HepG2 (cell line): ENCODE data around the gene DNAJB12. TPM values are rescaled to one million over a fixed set of nuclear protein-coding genes. Genes with fewer than 3 reads are reported as not detected.

Source experiments
- ADNP ChIP-seq: sonication (generic); formaldehyde crosslinking; IDR thresholded peaks from 2 replicates; pipeline ENCODE4 v1.4.0; 2020; ENCODE audit warnings: missing genetic modification reagents
- BRCA1 ChIP-seq: sonication (generic); formaldehyde crosslinking; IDR thresholded peaks from 2 replicates; pipeline ENCODE4 v1.4.0; 2020; ENCODE audit warnings: missing genetic modification reagents
- FOSL1 ChIP-seq: sonication (generic); formaldehyde crosslinking; IDR thresholded peaks from 2 replicates; pipeline ENCODE4 v1.9.0; 2021; ENCODE audit warnings: missing genetic modification reagents, borderline replicate concordance
- FOXM1 ChIP-seq: sonication (generic); formaldehyde crosslinking; IDR thresholded peaks from 2 replicates; pipeline ENCODE4 v1.5.0; 2020; ENCODE audit warnings: missing genetic modification reagents
- GATA4 ChIP-seq: sonication (generic); IDR thresholded peaks from 2 replicates; pipeline ENCODE4 v1.6.1; 2016; ENCODE audit warnings: antibody characterized with exemption, low read depth, borderline replicate concordance
- GATAD2A ChIP-seq: IDR thresholded peaks from 2 replicates; pipeline ENCODE4 v1.6.1; 2016
- HINFP ChIP-seq: sonication (generic); formaldehyde crosslinking; IDR thresholded peaks from 2 replicates; pipeline ENCODE4 v1.4.0; 2020; ENCODE audit warnings: low read depth, mild to moderate bottlenecking, missing genetic modification reagents
- HMGXB4 ChIP-seq, 2 experiments: sonication (generic) in 1 of 2; formaldehyde crosslinking in 1 of 2; IDR thresholded peaks; 2 replicates each; pipeline versions ENCODE4 v1.4.0 to v1.6.1; 2018 to 2020; ENCODE audit warnings: missing genetic modification reagents in 2 of 2, borderline replicate concordance in 1 of 2, low read depth in 1 of 2, mild to moderate bottlenecking in 1 of 2, missing biosample characterization in 1 of 2
- HNRNPL ChIP-seq: fragments of 200-400 bp; formaldehyde crosslinking; IDR thresholded peaks from 2 replicates; pipeline ENCODE4 v1.6.1; 2017; ENCODE audit warnings: mild to moderate bottlenecking, low read depth, low read length
- HOXA7 ChIP-seq: sonication (generic); formaldehyde crosslinking; IDR thresholded peaks from 2 replicates; pipeline ENCODE4 v1.8.1; 2022; ENCODE audit warnings: mild to moderate bottlenecking, missing genetic modification reagents, moderate library complexity
- MLLT10 ChIP-seq: sonication (generic); formaldehyde crosslinking; IDR thresholded peaks from 2 replicates; pipeline ENCODE4 v1.4.0; 2020; ENCODE audit warnings: missing genetic modification reagents
- MZF1 ChIP-seq: sonication (generic); formaldehyde crosslinking; IDR thresholded peaks from 2 replicates; pipeline ENCODE4 v1.8.1; 2023; ENCODE audit warnings: mild to moderate bottlenecking, missing genetic modification reagents, borderline replicate concordance
- PATZ1 ChIP-seq: sonication (generic); formaldehyde crosslinking; IDR thresholded peaks from 2 replicates; pipeline ENCODE4 v1.4.0; 2020; ENCODE audit warnings: missing genetic modification reagents
- PRMT3 ChIP-seq: sonication (generic); formaldehyde crosslinking; IDR thresholded peaks from 2 replicates; pipeline ENCODE4 v1.8.1; 2022; ENCODE audit warnings: low read depth, mild to moderate bottlenecking, moderate library complexity, missing genetic modification reagents, borderline replicate concordance
- PRPF4 ChIP-seq: fragments of 200-400 bp; formaldehyde crosslinking; IDR thresholded peaks from 2 replicates; pipeline ENCODE4 v1.6.1; 2016; ENCODE audit warnings: low read length, low read depth; ENCODE audit not compliant: poor library complexity, severe bottlenecking
- RAD51 ChIP-seq: fragments of 450-650 bp; IDR thresholded peaks from 2 replicates; pipeline ENCODE4 v1.6.1; 2016; ENCODE audit warnings: borderline replicate concordance
- SMAD1 ChIP-seq: sonication (generic); formaldehyde crosslinking; IDR thresholded peaks from 2 replicates; pipeline ENCODE4 v1.4.0; 2020; ENCODE audit warnings: missing genetic modification reagents, low read depth, mild to moderate bottlenecking, borderline replicate concordance
- ZGPAT ChIP-seq: IDR thresholded peaks from 2 replicates; pipeline ENCODE4 v1.6.1; 2016; ENCODE audit warnings: mild to moderate bottlenecking
- ZNF224 ChIP-seq: sonication (generic); formaldehyde crosslinking; IDR thresholded peaks from 2 replicates; pipeline ENCODE4 v1.5.0; 2020; ENCODE audit warnings: mild to moderate bottlenecking, missing genetic modification reagents
- ZNF256 ChIP-seq: sonication (generic); formaldehyde crosslinking; conservative IDR thresholded peaks from 2 replicates; pipeline ENCODE4 v1.4.0; 2020; ENCODE audit warnings: missing genetic modification reagents
- ZNF605 ChIP-seq: sonication (generic); formaldehyde crosslinking; IDR thresholded peaks from 2 replicates; pipeline ENCODE4 v1.8.0; 2022; ENCODE audit warnings: mild to moderate bottlenecking, missing genetic modification reagents
- ZNF629 ChIP-seq: sonication (generic); formaldehyde crosslinking; conservative IDR thresholded peaks from 2 replicates; pipeline ENCODE4 v1.5.0; 2020; ENCODE audit warnings: missing genetic modification reagents
- ZNF883 ChIP-seq: sonication (generic); formaldehyde crosslinking; IDR thresholded peaks from 2 replicates; pipeline ENCODE4 v1.5.1; 2020; ENCODE audit warnings: mild to moderate bottlenecking, missing genetic modification reagents; ENCODE audit errors: not compliant biosample characterization
- polyA plus RNA-seq, 8 experiments: library from polyadenylated mRNA; depleted of rRNA in 3 of 8; stranded (reverse) in 7 of 8; unstranded in 1 of 8; fragments of >200 nt; fragmentation: Illumina TruSeq in 4 of 8; extraction: Trizol in 4 of 8; gene quantifications; 2 replicates each; pipeline versions ENCODE4 v1.2.1 to v1.2.3, GENCODE V29; 2011 to 2016; ENCODE audit warnings: low read depth in 4 of 8, missing spikeins in 1 of 8, mixed read lengths in 1 of 8; ENCODE audit not compliant: insufficient read depth in 1 of 8
- total RNA-seq, 5 experiments: library from RNA; depleted of rRNA; stranded (reverse); fragments of >200 nt; fragmentation: Illumina TruSeq; extraction: Trizol; gene quantifications; 2 replicates each; pipeline ENCODE4 v1.2.3, GENCODE V29; 2016; ENCODE audit warnings: low read depth in 1 of 5

Gene DNAJB12
- total and polyA plus RNA-seq, 2 of the 13 experiments (the other 11 are each of a cell fraction or from before 2014, with no cell fraction given) = 10.8 to 18.2 TPM

GRCh38 chr10:72337039-72337629, 17.6 kb downstream of the DNAJB12 start (continued):
- TF ChIP-seq HMGXB4 (CRISPR knock-in tag; IDR thresholded peaks at IDR 0.05; ENCODE audit: borderline replicate concordance in 1 of 2, low read depth in 1 of 2) = peak; percentile 34 to 69; a peak in 2 of 4 replicates
- peak; percentile 37; the same call in 1 of the 2 replicates for TF ChIP-seq HNRNPL
- TF ChIP-seq ADNP = no peak
- no peak for TF ChIP-seq ZNF629 (CRISPR knock-in tag)
- TF ChIP-seq HOXA7 (CRISPR knock-in tag) = no peak
- TF ChIP-seq PRMT3 (CRISPR knock-in tag) = no peak
- TF ChIP-seq ZGPAT (CRISPR knock-in tag) = peak; percentile 36; the same call in 1 of the 2 replicates
- no peak for TF ChIP-seq FOSL1 (CRISPR knock-in tag)
- TF ChIP-seq GATAD2A (CRISPR knock-in tag) = no peak
- no peak for TF ChIP-seq ZNF605
- 0 out of 2 replicates have a peak, but pooled peaks have one; percentile 25 for TF ChIP-seq PATZ1 (CRISPR knock-in tag)
- no peak for TF ChIP-seq RAD51
- TF ChIP-seq FOXM1 (CRISPR knock-in tag) = no peak
- TF ChIP-seq BRCA1 (CRISPR knock-in tag) = no peak
- 0 out of 2 replicates have a peak, but pooled peaks have one; percentile 29 for TF ChIP-seq SMAD1 (CRISPR knock-in tag)
- no peak for TF ChIP-seq PRPF4
- TF ChIP-seq MZF1 (CRISPR knock-in tag) = no peak
- no peak for TF ChIP-seq HINFP (CRISPR knock-in tag)
- no peak for TF ChIP-seq GATA4
- peak; percentile 72 for TF ChIP-seq ZNF883 (CRISPR knock-in tag)
- TF ChIP-seq MLLT10 (CRISPR knock-in tag) = no peak
- no peak for TF ChIP-seq ZNF256 (CRISPR knock-in tag)
- TF ChIP-seq ZNF224 (CRISPR knock-in tag) = no peak
